Parietal lobe (tissue), 1 donor: Measurements from ENCODE around the gene IL21. TPM values are rescaled to one million over a fixed set of nuclear protein-coding genes. Genes with fewer than 3 reads are reported as not detected.

Experiments used
- total RNA-seq: library from RNA; depleted of rRNA; stranded (reverse); fragments of >200 nt; gene quantifications from one replicate; pipeline ENCODE4 v1.2.3, GENCODE V29; 2014

The IL21 gene
- not detected for total RNA-seq

DNA sequence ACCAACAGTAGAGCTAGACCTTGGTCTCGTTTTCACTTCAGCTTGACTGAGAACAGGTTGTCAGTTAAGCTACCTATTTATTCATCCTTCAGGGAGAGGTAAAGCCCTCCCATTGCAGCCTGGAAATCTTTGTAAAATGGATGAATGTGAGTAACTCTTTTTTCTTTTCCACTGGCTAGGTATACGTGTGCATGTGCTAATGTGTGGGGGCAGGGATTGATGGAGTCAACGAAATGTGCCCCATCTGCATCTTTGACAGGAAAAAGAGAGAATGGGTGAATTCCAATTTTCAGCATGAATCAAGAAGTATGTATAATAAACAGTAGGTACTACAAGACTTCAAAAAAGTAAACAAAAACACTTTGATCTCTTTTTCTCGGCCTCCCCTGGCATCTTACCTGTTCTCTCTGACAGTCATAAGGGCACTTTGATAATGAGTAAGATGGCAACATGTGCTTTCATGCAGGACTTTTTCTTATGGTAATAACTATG is at the start of gene IL21:
TSS of gene IL21 (minus strand) at position 51 of the 492 bp plus-strand sequence. CDS start 55 bp downstream, outside the sequence.

Other genes with a start within 250 kb of the IL21 start
- not detected for gene ADAD1, start 242.1 kb downstream of the IL21 start, total RNA-seq
- gene IL2, start 164.3 kb downstream of the IL21 start, total RNA-seq, result not detected
- 10.6 TPM for gene BBS12, start 111.6 kb upstream of the IL21 start, total RNA-seq
- 8.1 TPM for gene FGF2, start 205.8 kb upstream of the IL21 start, total RNA-seq